ENCODE measurements around the gene CELF1. TPM values are rescaled to one million over a fixed set of nuclear protein-coding genes. Genes with fewer than 3 reads are reported as not detected.

Gene CELF1
- total and polyA plus RNA-seq, 9 of the 15 experiments (the other 6 are each of a cell fraction or from before 2014, with no cell fraction given): 11.3 to 142 (median 77.4) TPM

- Histone ChIP-seq H3K9me3 (replicated peaks; ENCODE audit: control insufficient read depth, insufficient read depth, low read depth, low read length) (no peaks in the 10 kb centered on the region), H3K4me3 (no peak overlapping the region), H2AFZ (ENCODE audit: low read depth, low read length) (no peak overlapping the region), H3K79me2 (ENCODE audit: control insufficient read depth, insufficient read depth, low read length) (no peaks in the 10 kb centered on the region), H4K20me1 (replicated peaks; ENCODE audit: control insufficient read depth, insufficient read depth, low read length) (no peaks in the 10 kb centered on the region), H3K9ac (ENCODE audit: insufficient read depth in 1 of 2, low read depth in 2 of 2, low read length in 2 of 2) (no peak overlapping the region), H3K4me2 (ENCODE audit: insufficient read depth, low read length) (no peak overlapping the region), H3K36me3 (ENCODE audit: control insufficient read depth, insufficient read depth, low read length) (no peaks in the 10 kb centered on the region), H3K27ac (ENCODE audit: extremely low read depth, low read depth, low read length) (no peak overlapping the region), H3K27me3 (ENCODE audit: control insufficient read depth in 2 of 2, insufficient read depth in 2 of 2, low read length in 2 of 2) (no peaks in the 10 kb centered on the region), H3K4me1 (replicated peaks in 1 of 2; ENCODE audit: control insufficient read depth in 2 of 2, insufficient read depth in 2 of 2, low read length in 2 of 2) (peaks cover 0 to 9% of the 10 kb centered on the region in 2 experiments; a peak in 2 of 5 replicates), H3K9me1 (ENCODE audit: control insufficient read depth, insufficient read depth, low read length) (no peaks in the 10 kb centered on the region)
- CTCF ChIA-PET (ENCODE audit: low intra/inter-chr PET ratio): no interaction called here
- FAIRE-seq (no peak), ATAC-seq (no peak), DNase-seq (ENCODE audit: extremely low read depth in 1 of 4, low spot score in 3 of 4) (no peak)
- intact Hi-C loops (cut with micrococcal nuclease): no loop called here
- TF ChIP-seq CCNT2 (IDR thresholded peaks at IDR 0.05; ENCODE audit: borderline replicate concordance, extremely low read depth, insufficient read length, low read depth, low read length) (no peak), ZBTB9 (CRISPR knock-in tag; IDR thresholded peaks at IDR 0.05) (no peak), ZBTB33 (CRISPR knock-in tag; IDR thresholded peaks at IDR 0.05) (peak; percentile 88)
- BruUV-seq (replicated peaks): no TSS peak
- 80% methylated on average over 17 of the region's 18 CpGs for WGBS (ENCODE audit: insufficient coverage, low coverage, missing lambda C conversion rate)
- POLR2A ChIA-PET: interaction anchor here (0.5 kb wide), 1 partner anchor 437 kb away, joined by 3 read pairs; no protein-coding TSS in a partner anchor
- in situ Hi-C loops (cut with MboI): no loop called here
Measured at GRCh38 chr11:47438721-47439120, 114.2 kb downstream of the CELF1 start.
